AG10803 (cell line): ENCODE results near the gene ZNF609.

ENCODE experiments used
- DNase-seq: peaks from one replicate; pipeline ENCODE4 v3.0.0; 2010; ENCODE audit warnings: low read depth
- H3K4me3 ChIP-seq: 2 replicates; pipeline ENCODE4 v1.5.1; 2011; ENCODE audit warnings: mild to moderate bottlenecking, low read length, control low read depth
- CTCF ChIP-seq: conservative IDR thresholded peaks from 2 replicates; pipeline ENCODE4 v1.5.1; 2011; ENCODE audit warnings: mild to moderate bottlenecking, low read length, control low read depth, inconsistent platforms

ZNF609 gene

GRCh38 chr15:64429448-64429847, 30.9 kb upstream of the ZNF609 start:
- TF ChIP-seq CTCF, result no peak
- DNase-seq, result no peak
- no peak overlapping the region for H3K4me3 ChIP-seq

- TF ChIP-seq CTCF, result no peak
- H3K4me3 ChIP-seq, result 0 out of 2 replicates have a peak overlapping the region, but pooled peaks have one; percentile 8
- DNase-seq, result peak; percentile 96
These were observed 30.2 kb upstream of the ZNF609 start for GRCh38 chr15:64430000-64430735.

- TF ChIP-seq CTCF, result no peak
- H3K4me3 ChIP-seq, result no peak overlapping the region
These were observed 22.4 kb upstream of the ZNF609 start for GRCh38 chr15:64437982-64438381.

GRCh38 chr15:64438653-64439447, 21.5 kb upstream of the ZNF609 start:
- no peak for TF ChIP-seq CTCF
- no peak overlapping the region for H3K4me3 ChIP-seq
- no peak for DNase-seq

More at GRCh38 chr15:64437982-64438381, 22.4 kb upstream of the ZNF609 start:
- DNase-seq, result no peak

- DNase-seq, result no peak
- H3K4me3 ChIP-seq, result no peak overlapping the region
- TF ChIP-seq CTCF, result no peak
These were observed 18.5 kb upstream of the ZNF609 start for GRCh38 chr15:64441852-64442251.

- TF ChIP-seq CTCF, result no peak
- no peak overlapping the region for H3K4me3 ChIP-seq
- DNase-seq, result peak; percentile 10
These were observed 17.4 kb upstream of the ZNF609 start for GRCh38 chr15:64443016-64443415.
